HepG2 (cell line): ENCODE data around the gene NDRG3. TPM values are rescaled to one million over a fixed set of nuclear protein-coding genes. Genes with fewer than 3 reads are reported as not detected.

Experiments used
- BHLHE40 ChIP-seq: IDR thresholded peaks from 2 replicates; pipeline ENCODE4 v1.6.1; 2011; ENCODE audit warnings: low read length, improper control_type of control experiment
- GATAD2A ChIP-seq: IDR thresholded peaks from 2 replicates; pipeline ENCODE4 v1.6.1; 2016
- NFKB2 ChIP-seq: sonication (generic); formaldehyde crosslinking; IDR thresholded peaks from 2 replicates; pipeline ENCODE4 v1.4.0; 2020; ENCODE audit warnings: missing genetic modification reagents, borderline replicate concordance
- ONECUT2 ChIP-seq: sonication (generic); formaldehyde crosslinking; IDR thresholded peaks from 2 replicates; pipeline ENCODE4 v1.4.0; 2020; ENCODE audit warnings: missing genetic modification reagents
- PRDM10 ChIP-seq: sonication (generic); formaldehyde crosslinking; IDR thresholded peaks from 2 replicates; pipeline ENCODE4 v1.4.0; 2020; ENCODE audit warnings: low read depth, missing genetic modification reagents
- PRMT3 ChIP-seq: sonication (generic); formaldehyde crosslinking; IDR thresholded peaks from 2 replicates; pipeline ENCODE4 v1.8.1; 2022; ENCODE audit warnings: low read depth, mild to moderate bottlenecking, moderate library complexity, missing genetic modification reagents, borderline replicate concordance
- RFX3 ChIP-seq: IDR thresholded peaks from 2 replicates; pipeline ENCODE4 v1.6.1; 2016; ENCODE audit warnings: missing biosample characterization, missing genetic modification reagents
- SMYD3 ChIP-seq: sonication (generic); formaldehyde crosslinking; IDR thresholded peaks from 2 replicates; pipeline ENCODE4 v1.8.1; 2023; ENCODE audit warnings: mild to moderate bottlenecking, missing genetic modification reagents
- SOX6 ChIP-seq, 2 experiments: fragments of 450-650 bp in 1 of 2; sonication (generic) in 1 of 2; formaldehyde crosslinking in 1 of 2; IDR thresholded peaks; 2 replicates each; pipeline versions ENCODE4 v1.4.0 to v1.6.1; 2017 to 2020; ENCODE audit warnings: antibody characterized with exemption in 1 of 2, mild to moderate bottlenecking in 1 of 2, missing genetic modification reagents in 1 of 2
- ZBTB39 ChIP-seq: sonication (generic); formaldehyde crosslinking; IDR thresholded peaks from 2 replicates; pipeline ENCODE4 v1.5.0; 2020; ENCODE audit warnings: missing genetic modification reagents
- ZNF17 ChIP-seq: sonication (generic); formaldehyde crosslinking; IDR thresholded peaks from 2 replicates; pipeline ENCODE4 v1.5.0; 2020; ENCODE audit warnings: mild to moderate bottlenecking, missing genetic modification reagents
- ZNF232 ChIP-seq: sonication (generic); formaldehyde crosslinking; IDR thresholded peaks from 2 replicates; pipeline ENCODE4 v1.4.0; 2020; ENCODE audit warnings: missing genetic modification reagents, borderline replicate concordance
- ZNF24 ChIP-seq: fragments of 450-650 bp; IDR thresholded peaks from 2 replicates; pipeline ENCODE4 v1.6.1; 2017; ENCODE audit warnings: antibody characterized with exemption, mild to moderate bottlenecking
- ZNF264 ChIP-seq: sonication (generic); formaldehyde crosslinking; IDR thresholded peaks from 2 replicates; pipeline ENCODE4 v1.4.0; 2020; ENCODE audit warnings: missing genetic modification reagents
- ZNF276 ChIP-seq: sonication (generic); formaldehyde crosslinking; IDR thresholded peaks from 2 replicates; pipeline ENCODE4 v1.4.0; 2020; ENCODE audit warnings: mild to moderate bottlenecking, low read depth, missing genetic modification reagents
- ZNF329 ChIP-seq: sonication (generic); formaldehyde crosslinking; IDR thresholded peaks from 2 replicates; pipeline ENCODE4 v1.9.0; 2021; ENCODE audit warnings: low read depth, mild to moderate bottlenecking, missing genetic modification reagents
- ZNF562 ChIP-seq: sonication (generic); formaldehyde crosslinking; IDR thresholded peaks from 2 replicates; pipeline ENCODE4 v1.8.0; 2022; ENCODE audit warnings: missing genetic modification reagents, borderline replicate concordance
- ZNF639 ChIP-seq: conservative IDR thresholded peaks from 2 replicates; pipeline ENCODE4 v1.6.1; 2018; ENCODE audit warnings: missing genetic modification reagents
- ZNF674 ChIP-seq: sonication (generic); formaldehyde crosslinking; IDR thresholded peaks from 2 replicates; pipeline ENCODE4 v1.5.0; 2020; ENCODE audit warnings: low read depth, mild to moderate bottlenecking, missing genetic modification reagents
- ZNF776 ChIP-seq: sonication (generic); formaldehyde crosslinking; IDR thresholded peaks from 2 replicates; pipeline ENCODE4 v1.4.0; 2020; ENCODE audit warnings: mild to moderate bottlenecking, missing genetic modification reagents
- ZNF816 ChIP-seq: sonication (generic); formaldehyde crosslinking; IDR thresholded peaks from 2 replicates; pipeline ENCODE4 v1.8.0; 2022; ENCODE audit warnings: missing genetic modification reagents, mild to moderate bottlenecking, borderline replicate concordance
- polyA plus RNA-seq, 8 experiments: library from polyadenylated mRNA; depleted of rRNA in 3 of 8; stranded (reverse) in 7 of 8; unstranded in 1 of 8; fragments of >200 nt; fragmentation: Illumina TruSeq in 4 of 8; extraction: Trizol in 4 of 8; gene quantifications; 2 replicates each; pipeline versions ENCODE4 v1.2.1 to v1.2.3, GENCODE V29; 2011 to 2016; ENCODE audit warnings: low read depth in 4 of 8, missing spikeins in 1 of 8, mixed read lengths in 1 of 8; ENCODE audit not compliant: insufficient read depth in 1 of 8
- total RNA-seq, 5 experiments: library from RNA; depleted of rRNA; stranded (reverse); fragments of >200 nt; fragmentation: Illumina TruSeq; extraction: Trizol; gene quantifications; 2 replicates each; pipeline ENCODE4 v1.2.3, GENCODE V29; 2016; ENCODE audit warnings: low read depth in 1 of 5

The NDRG3 gene
- total and polyA plus RNA-seq, 2 of the 13 experiments (the other 11 are each of a cell fraction or from before 2014, with no cell fraction given), result 36.0 to 40.5 TPM

- TF ChIP-seq ZNF329 (CRISPR knock-in tag), result no peak
- no peak for TF ChIP-seq ZNF562 (CRISPR knock-in tag)
- no peak for TF ChIP-seq ZNF816 (CRISPR knock-in tag)
- no peak for TF ChIP-seq ZNF24
- no peak for TF ChIP-seq GATAD2A
- no peak for TF ChIP-seq SOX6 (IDR thresholded peaks at IDR 0.05)
- peak; percentile 54 for TF ChIP-seq SOX6 (CRISPR knock-in tag; IDR thresholded peaks at IDR 0.05)
- TF ChIP-seq ZNF639 (CRISPR knock-in tag), result no peak
- 0 out of 2 replicates have a peak, but pooled peaks have one; percentile 38 for TF ChIP-seq ZBTB39 (CRISPR knock-in tag)
- peak; percentile 51; the same call in 1 of the 2 replicates for TF ChIP-seq ZNF232
- 0 out of 2 replicates have a peak, but pooled peaks have one; percentile 34 for TF ChIP-seq ZNF674 (CRISPR knock-in tag)
- no peak for TF ChIP-seq ZNF17 (CRISPR knock-in tag)
- TF ChIP-seq PRMT3 (CRISPR knock-in tag), result no peak
- TF ChIP-seq PRDM10 (CRISPR knock-in tag), result peak; percentile 60; the same call in 1 of the 2 replicates
- TF ChIP-seq ONECUT2 (CRISPR knock-in tag), result no peak
- 0 out of 2 replicates have a peak, but pooled peaks have one; percentile 41 for TF ChIP-seq ZNF276 (CRISPR knock-in tag)
- TF ChIP-seq ZNF776 (CRISPR knock-in tag), result no peak
- no peak for TF ChIP-seq RFX3
- no peak; the same call in 1 of the 2 replicates for TF ChIP-seq ZNF264 (CRISPR knock-in tag)
- no peak for TF ChIP-seq BHLHE40
- no peak for TF ChIP-seq SMYD3
- TF ChIP-seq NFKB2, result no peak; the same call in 1 of the 2 replicates
These were observed at the start of gene NDRG3 (continued) for GRCh38 chr20:36745927-36746659.
